MM.1S (cell line): ENCODE measurements around the gene GP5.

ENCODE experiments used
- DNase-seq: peaks from one replicate; pipeline ENCODE4 v3.0.0-alpha.2; 2015
- H2AFZ ChIP-seq: fragments of 300-600 bp; sonication (generic); 2 replicates; pipeline ENCODE4 v1.6.0; 2016; ENCODE audit warnings: antibody characterized with exemption, low read length
- H3F3A ChIP-seq: fragments of 300-600 bp; sonication (generic); 2 replicates; pipeline ENCODE4 v1.6.1; 2016; ENCODE audit warnings: mild to moderate bottlenecking, antibody characterized with exemption, low read length, moderate library complexity, mixed read lengths; ENCODE audit not compliant: insufficient read depth
- H3K27ac ChIP-seq: fragments of 300-600 bp; sonication (generic); 2 replicates; pipeline ENCODE4 v1.5.1; 2016; ENCODE audit warnings: mild to moderate bottlenecking, low read length
- H3K27me3 ChIP-seq: fragments of 300-600 bp; sonication (generic); replicated peaks from 2 replicates; pipeline ENCODE4 v1.6.0; 2016; ENCODE audit warnings: low read length; ENCODE audit not compliant: insufficient read depth
- H3K36me3 ChIP-seq: fragments of 300-600 bp; sonication (generic); replicated peaks from 2 replicates; pipeline ENCODE4 v1.6.1; 2016; ENCODE audit warnings: mild to moderate bottlenecking, low read length, mixed read lengths; ENCODE audit not compliant: insufficient read depth
- H3K4me1 ChIP-seq: fragments of 300-600 bp; sonication (generic); 2 replicates; pipeline ENCODE4 v1.6.1; 2016; ENCODE audit warnings: low read length, mixed read lengths
- H3K4me2 ChIP-seq: fragments of 300-600 bp; sonication (generic); 2 replicates; pipeline ENCODE4 v1.6.0; 2016; ENCODE audit warnings: low read depth, low read length
- H3K4me3 ChIP-seq: fragments of 300-600 bp; sonication (generic); 2 replicates; pipeline ENCODE4 v1.5.1; 2016; ENCODE audit warnings: low read length, mixed read lengths
- H3K79me2 ChIP-seq: fragments of 300-600 bp; sonication (generic); 2 replicates; pipeline ENCODE4 v1.6.1; 2016; ENCODE audit warnings: mixed run types, low read length, mixed read lengths
- H3K9ac ChIP-seq: fragments of 300-600 bp; sonication (generic); 2 replicates; pipeline ENCODE4 v1.6.1; 2016; ENCODE audit warnings: low read length, mixed read lengths
- H3K9me2 ChIP-seq: fragments of 300-600 bp; sonication (generic); replicated peaks from 2 replicates; pipeline ENCODE4 v1.6.1; 2016; ENCODE audit warnings: mild to moderate bottlenecking, low read length, mixed read lengths; ENCODE audit not compliant: insufficient read depth
- H3K9me3 ChIP-seq: fragments of 300-600 bp; sonication (generic); replicated peaks from 2 replicates; pipeline ENCODE4 v1.6.1; 2016; ENCODE audit warnings: mild to moderate bottlenecking, low read length, mixed read lengths; ENCODE audit not compliant: insufficient read depth
- H4K20me1 ChIP-seq: fragments of 300-600 bp; sonication (generic); 2 replicates; pipeline ENCODE4 v1.6.1; 2016; ENCODE audit warnings: mild to moderate bottlenecking, low read length, moderate library complexity, mixed read lengths; ENCODE audit not compliant: insufficient read depth
- EZH2 ChIP-seq: fragments of 300-600 bp; sonication (generic); optimal IDR thresholded peaks from 2 replicates; pipeline ENCODE3; 2017; ENCODE audit warnings: low read depth, mild to moderate bottlenecking, antibody characterized with exemption, low read length, mixed read lengths
- EZH2phosphoT487 ChIP-seq: fragments of 300-600 bp; sonication (generic); IDR thresholded peaks from 2 replicates; pipeline ENCODE4 v1.6.1; 2018; ENCODE audit warnings: antibody characterized with exemption, low read length
- TF ChIP-seq, protein P1 (sequence below): fragments of 300-600 bp; sonication (generic); IDR thresholded peaks from 2 replicates; pipeline ENCODE4 v1.5.1; 2016; ENCODE audit warnings: antibody characterized with exemption, low read length, mixed read lengths

GP5 gene

DNA sequence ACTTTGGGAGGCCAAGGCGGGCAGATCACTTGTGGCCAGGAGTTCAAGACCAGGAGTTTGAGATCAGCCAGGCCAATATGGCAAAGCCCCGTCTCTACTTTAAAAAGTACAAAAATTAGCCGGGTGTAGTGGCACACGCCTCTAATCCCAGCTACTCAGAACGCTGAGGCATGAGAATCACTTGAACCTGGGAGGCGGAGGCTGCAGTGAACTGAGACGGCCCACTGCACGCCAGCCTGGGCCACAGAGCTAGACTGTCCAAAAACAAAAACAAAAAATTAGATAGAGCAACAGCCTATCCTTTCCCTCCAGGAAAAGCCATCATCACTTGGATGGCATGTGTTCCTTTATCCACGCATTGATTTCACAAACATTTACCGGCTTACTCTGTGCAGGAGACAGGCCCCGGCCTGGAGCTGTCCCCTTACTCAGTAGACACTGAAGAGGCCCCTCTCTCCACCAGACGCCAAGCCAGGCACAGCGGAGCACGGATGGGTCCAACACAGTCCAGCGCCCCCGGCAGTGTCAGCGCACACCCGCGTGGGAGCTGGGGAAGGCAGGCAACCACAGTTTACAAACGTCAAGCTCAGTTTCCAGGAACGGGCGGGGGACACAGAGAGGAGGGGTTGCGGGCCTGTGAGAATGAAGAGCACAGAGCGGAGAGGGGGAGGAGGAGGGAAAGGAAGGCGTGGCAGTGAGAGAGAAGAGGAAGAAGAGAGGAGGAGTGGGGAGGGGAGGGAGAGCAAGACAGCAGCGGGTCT is 3.1 kb downstream of the GP5 start:
- Histone ChIP-seq H4K20me1 (no peaks in the 10 kb centered on the region), H3K4me2 (no peak overlapping the region), H3K9ac (no peak overlapping the region), H3K4me1 (0 out of 2 replicates have a peak, but pooled peaks cover 4% of the 10 kb centered on the region), H3K79me2 (no peaks in the 10 kb centered on the region), H3K4me3 (no peak overlapping the region), H3K9me2 (no peaks in the 10 kb centered on the region), H3F3A (no peaks in the 10 kb centered on the region), H3K27ac (no peak overlapping the region), H2AFZ (no peak overlapping the region), H3K27me3 (peaks cover 53% of the 10 kb centered on the region), H3K9me3 (no peaks in the 10 kb centered on the region), H3K36me3 (no peaks in the 10 kb centered on the region)
- no peak for TF ChIP-seq EZH2phosphoT487
- TF ChIP-seq EZH2 = no peak
- TF ChIP-seq, protein P1, sequence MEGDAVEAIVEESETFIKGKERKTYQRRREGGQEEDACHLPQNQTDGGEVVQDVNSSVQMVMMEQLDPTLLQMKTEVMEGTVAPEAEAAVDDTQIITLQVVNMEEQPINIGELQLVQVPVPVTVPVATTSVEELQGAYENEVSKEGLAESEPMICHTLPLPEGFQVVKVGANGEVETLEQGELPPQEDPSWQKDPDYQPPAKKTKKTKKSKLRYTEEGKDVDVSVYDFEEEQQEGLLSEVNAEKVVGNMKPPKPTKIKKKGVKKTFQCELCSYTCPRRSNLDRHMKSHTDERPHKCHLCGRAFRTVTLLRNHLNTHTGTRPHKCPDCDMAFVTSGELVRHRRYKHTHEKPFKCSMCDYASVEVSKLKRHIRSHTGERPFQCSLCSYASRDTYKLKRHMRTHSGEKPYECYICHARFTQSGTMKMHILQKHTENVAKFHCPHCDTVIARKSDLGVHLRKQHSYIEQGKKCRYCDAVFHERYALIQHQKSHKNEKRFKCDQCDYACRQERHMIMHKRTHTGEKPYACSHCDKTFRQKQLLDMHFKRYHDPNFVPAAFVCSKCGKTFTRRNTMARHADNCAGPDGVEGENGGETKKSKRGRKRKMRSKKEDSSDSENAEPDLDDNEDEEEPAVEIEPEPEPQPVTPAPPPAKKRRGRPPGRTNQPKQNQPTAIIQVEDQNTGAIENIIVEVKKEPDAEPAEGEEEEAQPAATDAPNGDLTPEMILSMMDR = no peak
- DNase-seq = no peak

GRCh38 chr3:194395212-194395611 is 3.9 kb downstream of the GP5 start:
- H3K9me2 ChIP-seq = no peaks in the 10 kb centered on the region
- TF ChIP-seq, protein P1 = no peak
- TF ChIP-seq EZH2 (no peak), EZH2phosphoT487 (no peak)
- no peak overlapping the region for H2AFZ ChIP-seq
- no peak overlapping the region for H3K27ac ChIP-seq
- H3K4me2 ChIP-seq = no peak overlapping the region
- H3K36me3 ChIP-seq = no peaks in the 10 kb centered on the region
- no peak for DNase-seq
- no peaks in the 10 kb centered on the region for H4K20me1 ChIP-seq
- H3K27me3 ChIP-seq = peaks cover 60% of the 10 kb centered on the region
- H3F3A ChIP-seq = no peaks in the 10 kb centered on the region
- no peaks in the 10 kb centered on the region for H3K9me3 ChIP-seq
- H3K4me1 ChIP-seq = 0 out of 2 replicates have a peak, but pooled peaks cover 4% of the 10 kb centered on the region
- H3K79me2 ChIP-seq = no peaks in the 10 kb centered on the region
- no peak overlapping the region for H3K4me3 ChIP-seq
- no peak overlapping the region for H3K9ac ChIP-seq

- no peak overlapping the region for H3K9ac ChIP-seq
- H3K4me3 ChIP-seq = no peak overlapping the region
- H3K9me3 ChIP-seq = no peaks in the 10 kb centered on the region
- H3K27me3 ChIP-seq = peaks cover 45% of the 10 kb centered on the region
- H3K4me1 ChIP-seq = 0 out of 2 replicates have a peak, but pooled peaks cover 3% of the 10 kb centered on the region
- no peak overlapping the region for H2AFZ ChIP-seq
- TF ChIP-seq, protein P1 = no peak
- TF ChIP-seq EZH2 = no peak
- TF ChIP-seq EZH2phosphoT487 = no peak
- no peaks in the 10 kb centered on the region for H4K20me1 ChIP-seq
- H3F3A ChIP-seq = no peaks in the 10 kb centered on the region
- no peaks in the 10 kb centered on the region for H3K36me3 ChIP-seq
- no peak for DNase-seq
- no peak overlapping the region for H3K27ac ChIP-seq
- no peaks in the 10 kb centered on the region for H3K9me2 ChIP-seq
- no peaks in the 10 kb centered on the region for H3K79me2 ChIP-seq
- H3K4me2 ChIP-seq = no peak overlapping the region
Observed at GRCh38 chr3:194392576-194392975, 6.5 kb downstream of the GP5 start.
